ENCODE data around the gene CLOCK.

DNA sequence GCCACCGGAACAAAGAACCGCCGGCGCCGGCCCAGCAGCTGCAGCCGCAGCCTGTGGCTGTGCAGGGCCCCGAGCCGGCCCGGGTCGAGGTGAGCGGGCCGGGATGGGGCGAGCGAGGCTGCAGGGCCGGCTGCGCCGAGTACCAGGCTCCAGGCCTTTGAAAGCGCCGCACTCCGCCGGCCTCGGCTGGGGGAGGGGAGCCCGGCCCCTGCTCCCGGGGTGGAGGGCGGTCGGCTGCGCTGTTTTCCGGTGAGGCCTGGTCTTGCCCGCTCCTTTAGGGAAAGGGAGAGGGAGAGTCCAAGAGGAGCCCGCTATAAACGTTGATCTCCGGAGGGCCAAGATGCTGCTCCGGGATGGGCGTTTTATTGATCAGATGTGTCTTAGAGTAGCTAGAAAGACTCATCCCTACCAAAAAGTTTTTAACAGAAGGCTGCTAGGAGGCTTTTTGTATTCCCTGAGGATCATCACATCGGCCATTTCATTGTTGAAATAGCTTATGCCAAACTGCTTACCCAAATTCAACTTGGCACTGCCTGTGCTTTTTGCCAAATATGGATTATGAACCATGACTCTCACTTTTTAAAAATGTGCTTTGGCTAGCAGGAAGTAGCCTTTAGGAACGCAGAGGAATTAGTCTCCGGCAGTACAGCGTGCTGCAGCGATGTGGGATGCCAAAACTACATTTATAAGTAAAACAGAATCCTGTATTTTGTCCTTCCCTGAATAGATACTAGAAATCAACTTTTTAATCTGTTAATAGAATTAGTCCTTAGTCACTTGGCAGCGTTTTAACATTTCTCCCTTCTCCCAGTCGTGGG lies 150.2 kb downstream of the CLOCK start:
- TF ChIP-seq ZNF217 (IDR thresholded peaks at IDR 0.05), result no peak
- TF ChIP-seq, protein P1, sequence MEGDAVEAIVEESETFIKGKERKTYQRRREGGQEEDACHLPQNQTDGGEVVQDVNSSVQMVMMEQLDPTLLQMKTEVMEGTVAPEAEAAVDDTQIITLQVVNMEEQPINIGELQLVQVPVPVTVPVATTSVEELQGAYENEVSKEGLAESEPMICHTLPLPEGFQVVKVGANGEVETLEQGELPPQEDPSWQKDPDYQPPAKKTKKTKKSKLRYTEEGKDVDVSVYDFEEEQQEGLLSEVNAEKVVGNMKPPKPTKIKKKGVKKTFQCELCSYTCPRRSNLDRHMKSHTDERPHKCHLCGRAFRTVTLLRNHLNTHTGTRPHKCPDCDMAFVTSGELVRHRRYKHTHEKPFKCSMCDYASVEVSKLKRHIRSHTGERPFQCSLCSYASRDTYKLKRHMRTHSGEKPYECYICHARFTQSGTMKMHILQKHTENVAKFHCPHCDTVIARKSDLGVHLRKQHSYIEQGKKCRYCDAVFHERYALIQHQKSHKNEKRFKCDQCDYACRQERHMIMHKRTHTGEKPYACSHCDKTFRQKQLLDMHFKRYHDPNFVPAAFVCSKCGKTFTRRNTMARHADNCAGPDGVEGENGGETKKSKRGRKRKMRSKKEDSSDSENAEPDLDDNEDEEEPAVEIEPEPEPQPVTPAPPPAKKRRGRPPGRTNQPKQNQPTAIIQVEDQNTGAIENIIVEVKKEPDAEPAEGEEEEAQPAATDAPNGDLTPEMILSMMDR (IDR thresholded peaks at IDR 0.05 in 2 of 3, conservative IDR thresholded peaks at IDR 0.05 in 1 of 3; ENCODE audit: control insufficient read depth in 2 of 3, extremely low read depth in 1 of 3, insufficient read depth in 1 of 3, low read depth in 3 of 3, low read length in 3 of 3), result no peak
- TF ChIP-seq NR2C2 (IDR thresholded peaks at IDR 0.05; ENCODE audit: borderline replicate concordance, control insufficient read depth, insufficient read length, low read depth), result no peak
- TF ChIP-seq CEBPB (IDR thresholded peaks at IDR 0.05; ENCODE audit: borderline replicate concordance in 1 of 2, low read depth in 2 of 2, low read length in 2 of 2), result no peak
- no peak for TF ChIP-seq POLR2A (IDR thresholded peaks at IDR 0.05; ENCODE audit: low read depth, low read length)
- TF ChIP-seq, protein P2, sequence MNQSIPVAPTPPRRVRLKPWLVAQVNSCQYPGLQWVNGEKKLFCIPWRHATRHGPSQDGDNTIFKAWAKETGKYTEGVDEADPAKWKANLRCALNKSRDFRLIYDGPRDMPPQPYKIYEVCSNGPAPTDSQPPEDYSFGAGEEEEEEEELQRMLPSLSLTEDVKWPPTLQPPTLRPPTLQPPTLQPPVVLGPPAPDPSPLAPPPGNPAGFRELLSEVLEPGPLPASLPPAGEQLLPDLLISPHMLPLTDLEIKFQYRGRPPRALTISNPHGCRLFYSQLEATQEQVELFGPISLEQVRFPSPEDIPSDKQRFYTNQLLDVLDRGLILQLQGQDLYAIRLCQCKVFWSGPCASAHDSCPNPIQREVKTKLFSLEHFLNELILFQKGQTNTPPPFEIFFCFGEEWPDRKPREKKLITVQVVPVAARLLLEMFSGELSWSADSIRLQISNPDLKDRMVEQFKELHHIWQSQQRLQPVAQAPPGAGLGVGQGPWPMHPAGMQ (IDR thresholded peaks at IDR 0.05; ENCODE audit: borderline replicate concordance), result no peak
- TF ChIP-seq EZH2 (IDR thresholded peaks at IDR 0.05; ENCODE audit: borderline replicate concordance, control insufficient read depth, low read depth, low read length), result no peak
- 0 out of 2 replicates have a peak, but pooled peaks have one; percentile 4 for TF ChIP-seq IKZF1 (conservative IDR thresholded peaks at IDR 0.05)
- TF ChIP-seq NRF1 (conservative IDR thresholded peaks at IDR 0.05; ENCODE audit: low read depth, low read length), result no peak
- TF ChIP-seq POU2F2 (IDR thresholded peaks at IDR 0.05; ENCODE audit: borderline replicate concordance, low read depth, low read length), result no peak
- TF ChIP-seq CBFB (IDR thresholded peaks at IDR 0.05; ENCODE audit: low read depth), result no peak
- TF ChIP-seq TCF12 (IDR thresholded peaks at IDR 0.05; ENCODE audit: low read depth, low read length), result no peak
